Activated CD4-positive, alpha-beta T cell treated with anti-CD3 and anti-CD28 coated beads, Interleukin-2, amount 10 ng/mL, durations not matched to agents 7 days and 5 days (primary cell): ENCODE data around the gene INVS. TPM values are rescaled to one million over a fixed set of nuclear protein-coding genes. Genes with fewer than 3 reads are reported as not detected.
A peak's percentile ranks its signal among the peaks of the same experiment; 100 is the strongest.

Experiments used
- CTCF ChIA-PET: fragments of 350-600 bp; sonication (Branson Sonifier 250); formaldehyde crosslinking; loops from one replicate; lab custom pipeline; 2021; ENCODE audit warnings: antibody characterized with exemption; lab: Charles Lee
- POLR2A ChIA-PET: fragments of 350-600 bp; sonication (Branson Sonifier 250); formaldehyde crosslinking; loops from one replicate; lab custom pipeline; 2021; ENCODE audit warnings: antibody characterized with exemption; lab: Charles Lee
- DNase-seq: peaks from one replicate; pipeline ENCODE4 v3.0.0-alpha.2; 2020
- H3K27ac Mint-ChIP-seq: one replicate; pipeline ENCODE4 v1.8.0; 2021; ENCODE audit warnings: mild to moderate bottlenecking, moderate library complexity, mixed read lengths
- H3K27me3 Mint-ChIP-seq: one replicate; pipeline ENCODE4 v1.8.0; 2021; ENCODE audit warnings: mixed read lengths
- H3K36me3 Mint-ChIP-seq: one replicate; pipeline ENCODE4 v1.8.0; 2021; ENCODE audit warnings: low read depth, mixed read lengths
- H3K4me1 Mint-ChIP-seq: one replicate; pipeline ENCODE4 v1.8.0; 2021; ENCODE audit warnings: mixed read lengths
- H3K4me3 Mint-ChIP-seq: one replicate; pipeline ENCODE4 v1.8.0; 2021; ENCODE audit warnings: mild to moderate bottlenecking, moderate library complexity, mixed read lengths
- H3K9me3 Mint-ChIP-seq: one replicate; pipeline ENCODE4 v1.8.0; 2021; ENCODE audit warnings: mixed read lengths
- total RNA-seq, 2 experiments: library from RNA; stranded (reverse); gene quantifications; one replicate each; pipeline ENCODE4 v1.2.3, GENCODE V29; 2021

The INVS gene
- total RNA-seq, 2 experiments from 2014 or later = 15.8 to 16.9 TPM

DNA sequence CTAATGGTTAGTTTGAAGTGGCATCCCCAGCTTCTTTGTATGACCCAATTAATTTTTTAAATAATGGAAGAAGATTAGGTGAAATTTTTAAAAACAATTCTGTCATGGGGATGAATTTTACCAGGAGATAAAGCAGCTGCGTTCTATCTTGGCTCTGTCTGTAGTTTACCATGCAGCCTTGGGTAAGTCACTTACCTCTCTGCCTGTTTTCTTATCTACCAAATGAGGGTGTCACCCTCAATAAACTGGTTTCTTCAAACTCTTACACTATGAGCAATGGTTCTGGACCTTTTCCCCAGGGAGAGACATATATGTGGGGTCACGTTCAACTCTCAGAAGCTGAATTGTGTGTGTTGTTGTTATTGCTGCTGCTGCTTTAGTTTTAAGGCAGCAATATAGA lies 182.0 kb downstream of the INVS start:
- H3K4me1 Mint-ChIP-seq = no peaks in the 10 kb centered on the region
- H3K9me3 Mint-ChIP-seq = peaks cover 5% of the 10 kb centered on the region
- CTCF ChIA-PET = no interaction called here
- H3K27me3 Mint-ChIP-seq = no peaks in the 10 kb centered on the region
- H3K4me3 Mint-ChIP-seq = no peak overlapping the region
- H3K36me3 Mint-ChIP-seq = peaks cover 24% of the 10 kb centered on the region
- POLR2A ChIA-PET = no interaction called here
- no peak for DNase-seq
- no peak overlapping the region for H3K27ac Mint-ChIP-seq

DNA sequence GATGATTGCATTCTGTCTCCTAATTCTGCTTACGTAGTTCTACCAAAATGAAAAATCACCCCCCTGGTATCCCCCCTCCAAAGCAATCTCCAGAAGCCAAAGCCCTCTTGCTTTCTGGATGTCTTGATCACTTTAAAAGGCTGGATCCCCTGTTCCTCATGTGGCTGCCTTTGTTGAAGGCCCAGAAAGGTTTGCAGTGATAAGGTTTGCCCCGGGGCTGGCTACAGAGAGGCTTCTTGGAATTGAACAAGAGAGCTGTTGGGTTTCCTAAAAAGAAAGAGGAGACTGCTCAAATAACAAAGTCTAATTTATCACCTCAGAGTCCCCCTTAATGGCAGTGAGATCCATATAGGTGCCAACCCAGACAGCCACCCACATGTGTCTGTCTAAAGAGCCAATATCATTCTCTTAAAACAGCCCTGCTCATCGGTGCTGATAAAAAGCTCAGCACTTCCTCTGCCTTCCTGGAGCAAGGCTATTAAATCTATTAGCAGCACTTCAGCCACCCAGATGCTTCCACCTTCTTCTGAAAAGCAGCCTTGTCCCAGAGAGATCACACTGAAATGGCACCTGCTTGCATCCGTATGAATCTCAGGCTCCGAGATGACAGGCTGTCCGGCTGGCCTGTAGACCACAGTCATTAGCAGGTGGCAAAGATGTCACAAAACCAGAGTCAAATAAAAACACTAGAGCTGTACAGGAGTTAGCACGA lies 182.8 kb downstream of the INVS start:
- ChIA-PET CTCF (no interaction called here), POLR2A (no interaction called here)
- Mint-ChIP-seq H3K27me3 (no peaks in the 10 kb centered on the region), H3K9me3 (peaks cover 8% of the 10 kb centered on the region), H3K36me3 (peaks cover 27% of the 10 kb centered on the region), H3K27ac (no peak overlapping the region), H3K4me3 (no peak overlapping the region), H3K4me1 (no peaks in the 10 kb centered on the region)
- DNase-seq = no peak

- POLR2A ChIA-PET = no interaction called here
- H3K27ac Mint-ChIP-seq = no peak overlapping the region
- H3K36me3 Mint-ChIP-seq = peaks cover 28% of the 10 kb centered on the region
Observed at GRCh38 chr9:100282388-100282719, 183.3 kb downstream of the INVS start.

DNA sequence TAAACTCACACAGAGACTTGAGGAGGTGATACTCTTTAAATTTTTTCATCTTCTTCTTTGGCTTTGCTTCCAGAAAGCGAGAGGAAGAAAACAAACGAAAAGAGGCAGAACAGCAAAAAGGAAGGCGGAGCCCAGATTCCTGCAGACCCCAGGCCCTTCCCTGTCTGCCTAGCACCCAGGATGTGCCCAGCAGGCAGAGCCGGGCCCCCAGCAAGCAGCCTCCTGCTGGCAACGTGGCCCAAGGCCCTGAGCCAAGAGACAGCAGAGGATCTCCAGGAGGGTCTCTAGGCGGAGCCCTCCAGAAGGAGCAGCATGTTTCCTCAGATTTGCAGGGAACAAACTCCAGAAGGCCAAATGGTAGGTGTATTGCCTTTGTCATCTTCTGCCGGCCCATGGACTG lies 185.2 kb downstream of the INVS start:
- H3K9me3 Mint-ChIP-seq = peaks cover 10% of the 10 kb centered on the region
- H3K36me3 Mint-ChIP-seq = peaks cover 44% of the 10 kb centered on the region
- ChIA-PET CTCF (no interaction called here), POLR2A (no interaction called here)
- DNase-seq = no peak
- H3K27me3 Mint-ChIP-seq = no peaks in the 10 kb centered on the region
- H3K27ac Mint-ChIP-seq = no peak overlapping the region
- no peaks in the 10 kb centered on the region for H3K4me1 Mint-ChIP-seq
- H3K4me3 Mint-ChIP-seq = no peak overlapping the region

More at GRCh38 chr9:100282388-100282719, 183.3 kb downstream of the INVS start:
- Mint-ChIP-seq H3K9me3 (peaks cover 8% of the 10 kb centered on the region), H3K4me1 (no peaks in the 10 kb centered on the region), H3K4me3 (no peak overlapping the region), H3K27me3 (no peaks in the 10 kb centered on the region)
- CTCF ChIA-PET = no interaction called here
- DNase-seq = no peak

DNA sequence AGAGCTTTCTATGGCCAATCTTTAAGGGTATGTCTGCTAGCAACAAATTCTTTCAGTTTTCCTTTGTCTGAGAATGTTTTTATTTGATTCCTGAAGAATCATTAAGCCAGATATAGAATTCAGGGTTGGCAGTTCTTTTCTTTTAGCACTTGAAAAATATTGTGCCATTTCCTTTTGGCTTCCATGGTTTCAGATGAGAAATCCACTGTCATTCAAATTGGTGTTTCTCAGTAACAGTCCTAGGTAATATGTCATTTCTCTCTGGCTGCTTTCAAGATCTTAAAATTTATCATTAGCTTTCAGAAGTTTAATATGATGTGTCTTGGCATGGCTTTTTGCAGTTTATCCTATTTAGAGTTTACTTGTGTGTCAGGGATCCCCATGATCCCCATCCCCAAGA lies 186.0 kb downstream of the INVS start:
- no peak for DNase-seq
- Mint-ChIP-seq H3K4me3 (no peak overlapping the region), H3K9me3 (peaks cover 10% of the 10 kb centered on the region), H3K27me3 (no peaks in the 10 kb centered on the region), H3K4me1 (no peaks in the 10 kb centered on the region), H3K27ac (no peak overlapping the region), H3K36me3 (peaks cover 52% of the 10 kb centered on the region)
- ChIA-PET CTCF (interaction anchor here (0.9 kb wide), 1 partner anchor 20 kb away, joined by 3 read pairs; no protein-coding TSS in a partner anchor), POLR2A (no interaction called here)

DNA sequence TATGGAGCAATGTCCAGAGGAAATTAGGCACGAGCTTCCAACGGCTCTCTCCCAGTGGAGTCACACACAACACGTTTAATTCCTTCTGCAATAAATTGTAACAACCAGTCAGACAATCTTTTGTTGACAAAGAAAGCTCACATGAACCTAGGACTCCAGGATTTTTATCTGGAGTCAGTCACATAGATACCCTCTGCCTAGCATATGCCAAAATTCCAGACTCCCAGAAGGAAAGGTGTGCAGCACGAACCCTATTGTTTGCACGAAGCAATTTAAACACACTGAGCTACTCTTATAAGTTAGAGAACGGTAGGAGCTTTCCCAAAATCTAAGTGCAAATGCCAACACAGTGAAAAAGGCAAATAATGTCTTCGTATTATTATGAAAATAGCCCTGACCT lies 186.6 kb downstream of the INVS start:
- no peaks in the 10 kb centered on the region for H3K4me1 Mint-ChIP-seq
- H3K36me3 Mint-ChIP-seq = peaks cover 54% of the 10 kb centered on the region
- POLR2A ChIA-PET = no interaction called here

GRCh38 chr9:100286257-100286656 lies 187.2 kb downstream of the INVS start:
- Mint-ChIP-seq H3K4me1 (no peaks in the 10 kb centered on the region), H3K36me3 (peaks cover 55% of the 10 kb centered on the region), H3K4me3 (no peak overlapping the region), H3K27me3 (no peaks in the 10 kb centered on the region), H3K27ac (no peak overlapping the region), H3K9me3 (peaks cover 10% of the 10 kb centered on the region)
- no peak for DNase-seq
- POLR2A ChIA-PET = no interaction called here
- CTCF ChIA-PET = no interaction called here

More for the DNA sequence above, 186.6 kb downstream of the INVS start:
- H3K4me3 Mint-ChIP-seq = no peak overlapping the region
- H3K9me3 Mint-ChIP-seq = peaks cover 10% of the 10 kb centered on the region
- no peak for DNase-seq
- CTCF ChIA-PET = interaction anchor here (0.9 kb wide), 1 partner anchor 21 kb away, joined by 3 read pairs; no protein-coding TSS in a partner anchor
- no peak overlapping the region for H3K27ac Mint-ChIP-seq
- H3K27me3 Mint-ChIP-seq = no peaks in the 10 kb centered on the region

DNA sequence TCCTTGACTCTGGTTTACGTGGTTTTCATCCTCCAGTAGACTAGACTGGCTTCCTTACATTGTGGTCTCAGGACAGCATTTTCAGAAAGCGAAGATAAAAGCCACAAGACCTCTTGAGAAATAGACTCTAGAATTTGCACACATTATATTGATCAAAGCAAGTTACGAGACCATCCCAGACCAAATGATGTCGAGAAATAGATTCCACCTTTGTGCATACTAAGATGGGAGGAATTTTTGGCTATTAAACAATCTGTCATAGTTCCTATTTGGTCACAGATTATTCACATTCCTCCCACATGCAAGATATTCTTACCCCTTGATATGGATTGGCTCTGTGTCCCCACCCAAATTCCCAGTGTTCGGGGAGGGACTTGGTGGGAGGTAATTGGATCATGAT lies 188.1 kb downstream of the INVS start:
- no peak for DNase-seq
- no peak overlapping the region for H3K4me3 Mint-ChIP-seq
- peaks cover 63% of the 10 kb centered on the region for H3K36me3 Mint-ChIP-seq
- peaks cover 10% of the 10 kb centered on the region for H3K9me3 Mint-ChIP-seq
- no peaks in the 10 kb centered on the region for H3K4me1 Mint-ChIP-seq
- H3K27ac Mint-ChIP-seq = no peak overlapping the region
- no peaks in the 10 kb centered on the region for H3K27me3 Mint-ChIP-seq
- ChIA-PET CTCF (no interaction called here), POLR2A (no interaction called here)

DNA sequence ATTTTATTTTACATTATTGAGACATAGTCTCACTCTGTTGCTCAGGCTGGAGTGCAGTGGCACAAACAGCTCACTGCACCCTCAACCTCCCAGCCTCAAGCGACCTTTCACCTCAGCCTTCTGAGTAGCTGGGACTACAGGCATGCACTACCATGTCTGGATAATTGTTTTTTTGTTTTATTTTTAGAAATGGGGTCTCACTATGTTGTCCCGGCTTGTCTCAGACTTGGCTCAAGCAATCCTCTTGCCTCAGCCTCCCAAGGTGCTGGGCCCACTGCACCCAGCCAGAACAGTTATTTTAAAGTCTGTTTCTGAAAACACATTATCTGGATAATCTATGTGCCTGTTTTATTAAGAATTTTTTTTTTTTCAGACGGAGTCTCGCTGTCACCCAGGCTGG lies 191.7 kb downstream of the INVS start:
- Mint-ChIP-seq H3K27ac (no peak overlapping the region), H3K4me1 (no peaks in the 10 kb centered on the region), H3K4me3 (no peak overlapping the region), H3K27me3 (no peaks in the 10 kb centered on the region), H3K36me3 (peaks cover 61% of the 10 kb centered on the region), H3K9me3 (peaks cover 5% of the 10 kb centered on the region)
- ChIA-PET POLR2A (no interaction called here), CTCF (no interaction called here)
- DNase-seq = no peak

DNA sequence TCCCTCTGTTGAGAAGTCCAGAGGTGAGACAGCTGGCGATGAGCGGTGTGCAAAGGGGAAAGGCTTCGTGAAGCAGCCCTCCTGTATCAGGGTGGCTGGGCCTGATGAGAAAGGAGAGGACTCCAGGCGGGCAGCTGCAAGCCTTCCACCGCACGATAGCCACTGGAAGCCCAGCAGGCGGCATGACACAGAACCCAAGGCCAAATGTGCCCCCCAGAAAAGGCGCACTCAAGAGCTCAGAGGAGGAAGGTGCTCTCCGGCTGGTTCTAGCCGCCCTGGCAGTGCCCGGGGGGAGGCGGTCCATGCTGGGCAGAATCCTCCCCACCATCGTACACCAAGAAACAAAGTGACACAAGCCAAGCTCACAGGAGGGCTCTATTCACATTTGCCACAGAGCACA lies 193.4 kb downstream of the INVS start:
- DNase-seq = no peak
- Mint-ChIP-seq H3K27me3 (no peaks in the 10 kb centered on the region), H3K4me3 (no peak overlapping the region), H3K4me1 (no peaks in the 10 kb centered on the region), H3K9me3 (peaks cover 3% of the 10 kb centered on the region), H3K36me3 (peaks cover 51% of the 10 kb centered on the region), H3K27ac (no peak overlapping the region)
- ChIA-PET POLR2A (no interaction called here), CTCF (interaction anchor here (0.7 kb wide), 1 partner anchor 9 kb away, joined by 3 read pairs; no protein-coding TSS in a partner anchor)

DNA sequence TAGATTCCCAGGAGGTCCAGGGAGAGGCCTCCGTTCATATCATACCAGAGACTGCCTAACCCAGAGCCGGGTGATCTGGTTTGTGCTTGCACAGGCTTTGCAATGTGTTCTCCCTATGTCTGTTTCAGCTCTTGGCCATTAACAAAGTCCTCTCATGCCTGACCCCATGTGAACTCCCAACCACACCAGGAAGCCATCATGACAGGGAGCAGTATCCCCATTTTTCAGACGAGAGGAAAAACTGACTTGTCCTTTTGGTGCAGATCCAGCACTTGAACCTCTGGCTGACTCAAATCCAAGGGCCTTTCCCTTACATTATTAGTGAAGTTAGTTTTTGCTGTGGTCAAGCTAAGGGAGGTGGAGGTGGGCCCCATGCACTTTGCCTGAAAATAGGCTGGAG lies 195.3 kb downstream of the INVS start:
- ChIA-PET CTCF (no interaction called here), POLR2A (no interaction called here)
- Mint-ChIP-seq H3K36me3 (peaks cover 44% of the 10 kb centered on the region), H3K27ac (peak overlapping the region; percentile 68), H3K9me3 (no peaks in the 10 kb centered on the region), H3K4me1 (no peaks in the 10 kb centered on the region), H3K27me3 (no peaks in the 10 kb centered on the region), H3K4me3 (no peak overlapping the region)
- DNase-seq = no peak

DNA sequence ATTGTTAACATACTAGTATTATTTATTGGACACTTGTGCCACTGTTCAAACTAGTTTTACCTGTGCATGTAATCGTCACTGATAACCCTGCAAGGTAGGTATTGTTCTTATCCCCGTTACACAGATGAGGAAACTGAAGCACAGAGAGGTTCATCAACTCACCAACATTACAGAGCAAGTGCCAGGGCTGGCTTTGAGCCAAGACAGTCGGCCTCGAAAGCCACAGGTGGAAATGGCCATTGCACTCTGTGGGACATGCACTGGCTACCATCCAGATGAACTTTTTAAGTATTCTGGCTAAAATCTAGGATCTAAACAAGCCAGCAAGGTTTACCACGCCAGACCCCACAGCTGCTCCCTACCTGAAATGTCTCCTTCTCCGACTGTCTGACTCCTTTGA lies 195.8 kb downstream of the INVS start:
- CTCF ChIA-PET = interaction anchor here (1.7 kb wide), 1 partner anchor 49 kb away, joined by 5 read pairs; no protein-coding TSS in a partner anchor
- DNase-seq = no peak
- POLR2A ChIA-PET = no interaction called here
- Mint-ChIP-seq H3K36me3 (peaks cover 43% of the 10 kb centered on the region), H3K9me3 (no peaks in the 10 kb centered on the region), H3K4me3 (no peak overlapping the region), H3K27me3 (no peaks in the 10 kb centered on the region), H3K27ac (no peak overlapping the region), H3K4me1 (no peaks in the 10 kb centered on the region)

GRCh38 chr9:100295240-100295639 lies 196.2 kb downstream of the INVS start:
- CTCF ChIA-PET = interaction anchor here (1.7 kb wide), 1 partner anchor 48 kb away, joined by 5 read pairs; no protein-coding TSS in a partner anchor

GRCh38 chr9:100296407-100296806 lies 197.4 kb downstream of the INVS start:
- Mint-ChIP-seq H3K9me3 (no peaks in the 10 kb centered on the region), H3K4me1 (no peaks in the 10 kb centered on the region), H3K27ac (no peak overlapping the region), H3K36me3 (peaks cover 40% of the 10 kb centered on the region), H3K27me3 (no peaks in the 10 kb centered on the region), H3K4me3 (no peak overlapping the region)
- ChIA-PET CTCF (interaction anchor here (1.0 to 1.7 kb wide), 3 partner anchors 8 to 47 kb away, joined by 3 to 5 read pairs (median 4); no protein-coding TSS in a partner anchor), POLR2A (no interaction called here)
- DNase-seq = no peak

More at GRCh38 chr9:100295240-100295639, 196.2 kb downstream of the INVS start:
- H3K36me3 Mint-ChIP-seq = peaks cover 38% of the 10 kb centered on the region
- no peak overlapping the region for H3K4me3 Mint-ChIP-seq
- H3K27me3 Mint-ChIP-seq = no peaks in the 10 kb centered on the region
- no peak for DNase-seq
- POLR2A ChIA-PET = no interaction called here
- H3K27ac Mint-ChIP-seq = no peak overlapping the region
- H3K9me3 Mint-ChIP-seq = no peaks in the 10 kb centered on the region
- no peaks in the 10 kb centered on the region for H3K4me1 Mint-ChIP-seq
